GM23338 (cell line): ENCODE data around the gene MCTP1.

ENCODE experiments used
- CTCF ChIP-seq, 2 experiments: fragments of 200-600 bp in 1 of 2; sonication (generic) in 1 of 2; conservative IDR thresholded peaks; 2 replicates each; pipeline versions ENCODE4 v1.5.1 to v1.6.1; 2016 to 2017; ENCODE audit warnings: antibody characterized with exemption in 2 of 2, low read depth in 2 of 2, mild to moderate bottlenecking in 2 of 2, moderate library complexity in 1 of 2
- ETS1 ChIP-seq: IDR thresholded peaks from 2 replicates; pipeline ENCODE4 v1.6.1; 2016; ENCODE audit warnings: antibody characterized with exemption
- EZH2 ChIP-seq: fragments of 200-600 bp; sonication (generic); IDR thresholded peaks from one replicate; pipeline ENCODE4 v1.8.0; 2017; ENCODE audit warnings: antibody characterized with exemption, mild to moderate bottlenecking, low read depth; ENCODE audit not compliant: unreplicated experiment
- EZH2phosphoT487 ChIP-seq: fragments of 200-600 bp; sonication (generic); IDR thresholded peaks from one replicate; pipeline ENCODE4 v1.8.1; 2018; ENCODE audit warnings: antibody characterized with exemption; ENCODE audit not compliant: unreplicated experiment
- POLR2AphosphoS5 ChIP-seq: IDR thresholded peaks from 2 replicates; pipeline ENCODE4 v1.6.1; 2016; ENCODE audit warnings: antibody characterized with exemption, low read depth
- REST ChIP-seq: IDR thresholded peaks from one replicate; pipeline ENCODE4 v1.6.1; 2018; ENCODE audit warnings: antibody characterized with exemption; ENCODE audit not compliant: unreplicated experiment
- ZNF331 ChIP-seq: fragments of 250-450 bp; sonication (Bioruptor Pico); IDR thresholded peaks from 2 replicates; pipeline ENCODE4 v1.5.0; 2020; ENCODE audit warnings: low read depth, mild to moderate bottlenecking, moderate library complexity

GRCh38 chr5:95044096-95044495 is 240.8 kb downstream of the MCTP1 start:
- TF ChIP-seq CTCF (conservative IDR thresholded peaks at IDR 0.05; ENCODE audit: low read depth in 2 of 2) (no peak), EZH2 (no peak), REST (no peak), ETS1 (no peak), EZH2phosphoT487 (no peak), ZNF331 (no peak), POLR2AphosphoS5 (no peak)
